Thyroid gland (tissue), 4 donors: Measurements from ENCODE around the gene SPATA13.

Experiments
- POLR2A ChIP-seq, 2 donors: fragments of 450-650 bp; IDR thresholded peaks; one replicate each; pipeline ENCODE4 v1.6.1; 2017; ENCODE audit warnings: antibody characterized with exemption in 2 of 2, mild to moderate bottlenecking in 2 of 2, moderate library complexity in 1 of 2
- TF ChIP-seq, protein P1 (sequence below), 6 experiments: fragments of 200-600 bp in 3 of 6; fragments of 450-650 bp in 3 of 6; sonication (generic) in 3 of 6; IDR thresholded peaks; one replicate each; pipeline ENCODE4 v1.5.1; 2016 to 2019; ENCODE audit warnings: antibody characterized with exemption in 6 of 6, mild to moderate bottlenecking in 2 of 6, inconsistent platforms in 1 of 6, moderate library complexity in 1 of 6

DNA sequence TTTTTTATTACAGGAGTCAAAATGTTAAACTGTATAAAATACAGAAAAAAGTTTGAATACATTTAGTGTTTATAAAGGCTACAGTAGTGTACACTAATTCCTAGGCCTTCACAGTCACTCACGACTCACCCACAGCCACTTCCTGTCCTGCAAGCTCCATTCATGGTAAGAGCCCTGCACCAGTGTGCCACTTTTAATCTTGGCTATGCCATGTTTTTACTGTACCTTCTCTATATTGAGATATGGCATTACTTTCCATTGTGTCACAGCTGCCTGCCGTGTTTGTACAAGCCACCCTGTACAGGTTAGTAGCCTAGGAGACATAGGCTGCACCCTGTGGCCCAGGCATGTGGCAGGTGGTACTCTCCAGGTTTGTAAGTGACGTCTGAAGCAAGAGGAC is 180.9 kb downstream of the SPATA13 start:
- TF ChIP-seq, protein P1, sequence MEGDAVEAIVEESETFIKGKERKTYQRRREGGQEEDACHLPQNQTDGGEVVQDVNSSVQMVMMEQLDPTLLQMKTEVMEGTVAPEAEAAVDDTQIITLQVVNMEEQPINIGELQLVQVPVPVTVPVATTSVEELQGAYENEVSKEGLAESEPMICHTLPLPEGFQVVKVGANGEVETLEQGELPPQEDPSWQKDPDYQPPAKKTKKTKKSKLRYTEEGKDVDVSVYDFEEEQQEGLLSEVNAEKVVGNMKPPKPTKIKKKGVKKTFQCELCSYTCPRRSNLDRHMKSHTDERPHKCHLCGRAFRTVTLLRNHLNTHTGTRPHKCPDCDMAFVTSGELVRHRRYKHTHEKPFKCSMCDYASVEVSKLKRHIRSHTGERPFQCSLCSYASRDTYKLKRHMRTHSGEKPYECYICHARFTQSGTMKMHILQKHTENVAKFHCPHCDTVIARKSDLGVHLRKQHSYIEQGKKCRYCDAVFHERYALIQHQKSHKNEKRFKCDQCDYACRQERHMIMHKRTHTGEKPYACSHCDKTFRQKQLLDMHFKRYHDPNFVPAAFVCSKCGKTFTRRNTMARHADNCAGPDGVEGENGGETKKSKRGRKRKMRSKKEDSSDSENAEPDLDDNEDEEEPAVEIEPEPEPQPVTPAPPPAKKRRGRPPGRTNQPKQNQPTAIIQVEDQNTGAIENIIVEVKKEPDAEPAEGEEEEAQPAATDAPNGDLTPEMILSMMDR (IDR thresholded peaks at IDR 0.05) = no peak
- TF ChIP-seq POLR2A (IDR thresholded peaks at IDR 0.05) = no peak
